GM19035 (cell line): ENCODE results near the gene INPP5J.
"Not testable (repeated sequence)": the region's sequence is repeated elsewhere in the genome, so short reads cannot be mapped to it uniquely, and the experiment has no call there.

Source experiments
- ATAC-seq: cut with Tn5 transposase; IDR thresholded peaks from one replicate; pipeline ENCODE4 v1.9.1; 2021; ENCODE audit not compliant: unreplicated experiment

Gene INPP5J

GRCh38 chr22:31086703-31087330, 35.9 kb upstream of the INPP5J start:
- ATAC-seq, result no peak

DNA sequence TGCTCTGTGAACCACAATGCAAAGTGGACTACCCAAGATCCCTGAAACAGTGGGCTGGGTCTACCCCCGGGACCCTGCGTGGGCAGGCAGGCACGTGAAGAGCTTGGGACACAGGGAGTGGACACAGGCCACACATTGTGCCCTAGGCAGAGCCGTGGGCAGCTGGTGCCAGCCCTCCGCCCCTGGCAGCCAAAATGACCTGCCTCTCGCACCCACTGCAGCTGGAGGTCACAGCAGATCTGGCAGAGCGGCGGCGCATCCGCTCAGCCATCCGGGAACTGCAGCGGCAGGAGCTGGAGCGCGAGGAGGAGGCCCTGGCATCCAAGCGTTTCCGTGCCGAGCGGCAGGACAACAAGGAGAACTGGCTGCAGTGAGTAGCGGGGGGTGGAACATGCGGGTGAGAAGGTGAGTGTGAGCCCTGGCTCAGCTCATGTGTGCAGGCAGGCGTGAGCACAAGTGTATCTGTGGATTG, 35.0 kb upstream of the INPP5J start:
- no peak for ATAC-seq

- ATAC-seq, result no peak
Observed at GRCh38 chr22:31088233-31088986, 34.4 kb upstream of the INPP5J start.

DNA sequence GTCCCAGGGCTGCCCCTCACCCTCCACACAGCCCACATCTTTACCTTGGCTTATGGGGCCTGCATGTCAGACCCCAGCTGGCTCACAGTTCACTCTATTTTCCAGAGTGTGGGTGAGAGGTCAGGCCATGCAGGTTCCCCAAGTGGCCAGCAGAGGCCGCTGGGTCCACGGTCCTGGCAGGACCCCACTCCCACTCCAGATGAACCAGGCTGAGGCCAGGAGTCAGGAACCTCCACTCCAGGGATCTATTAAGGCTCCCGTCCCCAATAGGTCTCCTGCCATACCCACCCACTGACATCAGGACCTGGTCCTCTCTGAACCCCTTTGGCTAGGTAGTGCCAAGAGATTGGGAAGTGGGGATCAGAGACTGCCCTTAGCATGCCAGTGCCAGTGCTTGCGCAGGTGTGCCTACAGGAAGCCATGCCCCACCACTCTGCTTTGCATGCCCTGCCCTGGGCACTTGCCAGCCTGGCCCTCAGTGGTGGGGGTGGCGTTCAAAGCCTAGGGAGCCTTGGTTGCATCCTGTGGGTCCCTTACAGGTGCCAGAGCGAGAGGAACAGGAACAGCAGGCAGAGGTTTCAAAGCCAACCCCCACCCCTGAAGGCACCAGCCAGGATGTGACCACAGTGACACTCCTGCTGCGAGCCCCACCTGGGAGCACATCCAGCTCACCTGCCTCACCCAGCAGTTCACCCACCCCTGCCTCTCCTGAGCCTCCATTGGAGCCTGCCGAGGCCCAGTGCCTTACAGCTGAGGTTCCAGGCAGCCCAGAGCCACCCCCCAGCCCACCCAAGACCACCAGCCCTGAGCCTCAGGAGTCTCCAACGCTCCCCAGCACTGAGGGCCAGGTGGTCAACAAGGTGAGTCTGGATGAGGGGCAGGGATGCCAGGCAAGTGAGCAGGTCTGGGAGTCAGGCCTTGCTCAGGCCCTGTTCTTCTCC, 33.3 kb upstream of the INPP5J start:
- no peak for ATAC-seq

DNA sequence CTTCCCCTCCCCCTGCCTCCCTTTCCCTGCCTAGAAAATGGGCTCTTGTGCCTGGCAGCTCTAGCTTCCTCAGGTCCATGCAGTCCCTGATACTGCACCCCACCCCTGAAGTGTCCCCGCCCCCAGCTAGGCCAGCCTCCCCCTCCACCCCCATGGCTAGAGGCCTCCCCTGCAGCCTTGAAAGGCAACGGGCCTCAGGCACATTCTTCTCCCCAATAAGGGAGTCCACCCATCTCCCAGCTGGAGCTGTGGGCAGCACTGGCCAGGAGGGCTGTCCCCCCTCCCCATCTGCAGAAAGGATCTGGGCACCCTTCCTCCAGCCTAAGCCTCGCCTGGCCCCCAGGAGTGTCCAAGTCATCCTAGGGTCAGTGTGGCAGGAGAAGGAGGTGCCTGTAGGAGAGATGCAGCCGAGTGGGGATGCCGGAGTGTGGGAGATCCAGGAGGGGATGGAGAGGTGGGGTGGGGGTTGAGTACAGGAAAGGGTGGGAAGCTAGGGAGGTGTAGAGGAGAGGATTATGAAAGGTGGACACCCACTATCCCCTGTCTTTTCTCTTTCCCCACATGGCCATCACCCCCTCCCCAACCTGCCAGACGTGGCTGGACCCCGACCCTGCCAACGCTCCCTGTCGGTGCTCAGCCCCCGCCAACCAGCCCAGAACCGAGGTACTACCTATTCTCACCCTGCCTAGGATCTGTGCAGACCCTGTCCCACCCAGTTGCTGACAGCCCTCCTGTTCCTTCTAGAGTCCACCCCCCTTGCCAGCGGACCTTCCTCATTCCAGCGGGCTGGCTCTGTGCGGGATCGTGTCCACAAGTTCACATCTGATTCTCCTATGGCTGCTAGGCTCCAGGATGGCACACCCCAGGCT, 32.3 kb upstream of the INPP5J start:
- ATAC-seq, result no peak

- no peak for ATAC-seq
Observed at GRCh38 chr22:31091106-31091975, 31.4 kb upstream of the INPP5J start.

DNA sequence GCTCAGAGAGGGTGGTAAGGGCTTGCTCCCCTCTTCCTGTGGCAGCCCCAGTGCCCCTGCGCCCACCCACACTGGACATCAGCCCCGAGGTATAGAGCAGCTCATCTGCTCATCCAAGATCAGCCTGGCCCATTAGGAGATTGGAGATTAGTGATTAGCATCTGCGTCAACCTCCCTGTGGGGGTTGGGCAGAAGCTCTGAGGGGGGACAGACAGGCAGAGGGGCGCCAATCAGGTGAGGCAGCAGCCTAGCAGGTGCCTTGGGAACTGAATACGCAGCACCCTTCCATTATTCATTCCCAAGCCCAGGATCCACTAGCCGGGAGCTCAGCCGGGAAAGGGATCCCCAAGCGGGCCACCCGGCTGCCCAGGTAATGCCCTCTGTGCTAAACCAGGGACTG, 30.6 kb upstream of the INPP5J start:
- ATAC-seq, result no peak

DNA sequence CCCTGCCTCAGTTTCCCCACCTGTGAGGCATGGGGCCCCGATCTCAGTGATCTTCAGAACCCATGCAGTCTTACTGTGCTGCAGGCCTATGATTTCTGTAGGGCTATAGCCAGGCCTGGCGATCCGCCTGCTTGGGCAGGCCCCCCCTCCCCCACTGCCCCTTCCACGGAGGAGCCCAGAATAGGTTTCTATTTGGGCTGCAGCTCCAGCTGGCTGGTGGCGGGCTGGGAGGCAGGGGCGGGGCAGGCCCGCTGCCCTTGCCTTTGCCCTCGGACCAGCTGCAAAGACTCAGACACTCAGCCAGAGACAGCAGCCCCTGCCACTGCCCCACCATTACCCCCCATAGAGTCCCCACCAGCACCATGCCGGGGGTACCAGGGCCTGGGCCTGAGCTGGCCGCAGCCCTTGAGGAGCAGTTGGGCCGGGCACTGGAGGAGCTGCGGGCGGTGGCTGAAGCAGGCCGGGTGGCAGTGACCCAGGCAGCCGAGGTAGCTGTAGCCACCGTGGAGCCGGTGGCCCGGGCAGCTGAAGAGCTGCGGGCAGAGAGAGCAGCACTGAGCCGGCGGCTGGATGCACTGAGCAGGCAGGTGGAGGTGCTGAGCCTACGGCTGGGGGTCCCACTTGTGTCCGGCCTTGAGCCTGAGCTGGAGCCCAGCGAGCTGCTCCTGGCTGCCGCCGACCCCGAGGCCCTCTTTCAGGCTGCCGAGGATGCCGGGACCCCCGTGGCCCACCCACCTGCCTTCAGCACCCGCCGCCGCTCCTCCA, 29.5 kb upstream of the INPP5J start:
- ATAC-seq, result no peak

DNA sequence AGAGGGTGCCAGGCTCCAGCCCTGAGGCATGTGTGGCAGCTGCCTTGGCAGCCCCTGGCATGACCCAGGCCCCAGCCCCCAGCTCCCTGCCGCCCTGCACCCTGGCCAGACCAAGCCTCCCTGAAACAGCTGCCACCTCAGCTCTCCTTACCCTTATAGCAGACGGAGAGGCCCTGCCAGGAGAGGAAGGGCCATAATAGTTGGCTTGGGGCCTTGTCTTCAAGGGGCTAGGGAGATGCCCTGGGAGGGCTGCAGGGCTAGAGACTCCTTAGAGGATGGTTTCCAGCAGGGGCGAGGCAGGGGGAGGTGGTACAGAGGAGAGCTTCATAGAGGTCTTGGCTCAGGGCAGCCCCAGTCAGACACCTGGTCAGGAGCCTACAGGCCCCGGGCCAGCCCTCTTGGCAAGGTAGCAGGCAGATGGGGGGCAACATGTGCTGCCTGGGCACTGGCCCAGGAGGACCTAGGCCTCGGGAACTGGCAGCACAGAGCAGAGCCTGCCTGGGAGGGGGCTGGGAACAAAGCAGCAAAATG, 28.7 kb upstream of the INPP5J start:
- ATAC-seq, result no peak

DNA sequence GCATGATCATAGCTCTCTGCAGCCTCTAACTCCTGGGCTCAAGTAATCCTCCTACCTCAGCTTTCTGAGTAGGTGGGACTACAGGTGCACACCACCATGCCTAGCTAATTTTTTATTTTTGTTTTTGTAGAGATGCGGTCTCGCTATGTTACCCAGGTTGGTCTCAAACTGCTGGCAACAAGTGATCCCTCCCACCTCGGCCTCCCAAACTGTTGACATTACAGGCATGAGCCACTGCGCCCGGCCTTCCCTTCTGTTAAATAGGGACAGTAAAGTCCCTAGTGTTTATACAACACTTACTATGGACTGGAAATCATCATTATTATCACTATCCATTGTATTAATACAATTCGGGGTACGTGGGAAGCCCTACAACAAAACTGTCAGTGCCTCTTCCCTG, 28.0 kb upstream of the INPP5J start:
- no peak for ATAC-seq

DNA sequence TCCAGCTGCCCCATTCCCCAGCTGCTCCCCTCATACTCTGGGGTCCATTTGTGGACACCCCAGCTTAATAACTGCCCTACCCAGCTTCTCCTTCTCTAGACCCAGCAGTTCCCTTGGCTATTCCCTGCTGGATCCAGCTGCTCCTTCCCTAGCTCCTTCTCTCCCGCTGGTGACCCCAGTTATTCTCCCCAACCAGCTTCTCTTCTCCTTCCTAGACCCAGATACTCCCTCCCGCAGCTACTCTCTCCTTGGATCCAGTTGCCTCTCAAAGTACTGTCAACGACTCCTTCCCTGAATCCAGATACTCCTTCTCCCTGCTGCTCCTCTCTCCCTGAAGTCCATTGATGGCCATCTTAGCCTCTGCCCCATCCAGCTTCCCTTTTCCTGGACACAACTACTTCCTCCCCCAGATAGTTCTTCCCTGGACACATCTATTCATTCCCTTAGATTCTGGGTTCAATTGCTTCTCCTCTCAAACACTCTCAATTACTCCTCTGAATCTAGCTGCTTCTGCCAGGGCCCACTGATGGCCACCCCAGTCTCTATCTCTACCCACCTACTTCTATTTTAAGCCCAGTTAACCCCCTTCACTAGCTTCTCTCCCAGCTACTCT, 27.0 kb upstream of the INPP5J start:
- ATAC-seq, result no peak

GRCh38 chr22:31096657-31097279, 26.0 kb upstream of the INPP5J start:
- no peak for ATAC-seq

DNA sequence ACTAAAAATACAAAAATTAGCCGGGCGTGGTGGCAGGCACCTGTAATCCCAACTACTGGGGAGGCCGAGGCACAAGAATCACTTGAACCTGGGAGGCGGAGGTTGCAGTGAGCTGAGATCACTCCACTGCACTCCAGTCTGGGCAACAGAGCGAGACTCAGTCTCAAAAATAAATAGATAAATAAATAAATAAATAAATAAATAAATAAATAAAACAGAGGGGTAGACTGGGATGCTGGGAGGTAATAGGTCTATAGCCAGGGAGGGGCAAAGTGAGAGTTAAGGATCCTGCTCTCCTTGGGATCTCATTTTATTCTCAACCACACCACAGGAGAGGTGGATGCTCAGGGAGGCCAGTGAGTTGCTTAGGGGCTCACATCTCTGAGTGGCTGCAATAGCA, 25.2 kb upstream of the INPP5J start:
- not testable (repeated sequence) for ATAC-seq

DNA sequence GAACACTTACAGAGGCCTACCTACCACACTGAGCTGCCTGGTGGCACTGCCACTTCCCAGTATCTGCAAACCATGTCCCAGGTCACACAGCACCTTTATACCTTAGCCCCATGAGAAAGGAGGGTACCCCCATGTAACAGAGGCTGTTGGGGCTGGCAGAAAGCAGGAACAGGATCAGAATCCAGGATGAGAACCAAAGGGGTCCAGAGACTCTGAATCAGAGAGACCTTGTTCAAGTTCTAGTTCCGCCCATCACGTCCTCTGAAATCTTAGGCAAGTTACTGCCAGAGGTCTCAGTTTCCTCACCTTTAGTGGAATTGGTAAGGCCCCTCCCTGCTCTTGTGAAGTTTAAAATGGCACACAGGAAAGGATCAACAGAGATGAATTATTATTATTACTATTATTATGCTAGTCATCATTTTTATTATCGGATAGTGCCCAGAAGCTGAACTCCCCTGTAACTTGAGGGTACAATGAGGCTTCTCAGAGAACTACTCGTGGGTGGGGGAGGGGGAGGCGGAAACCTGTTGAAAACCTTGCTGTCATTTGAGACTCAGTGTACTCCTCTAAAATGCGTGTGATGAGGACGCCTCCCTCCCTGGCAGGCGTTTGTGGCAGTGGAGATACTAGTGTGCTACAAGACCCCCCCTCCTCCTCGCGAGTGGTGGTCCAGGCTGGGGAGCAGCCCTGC, 24.7 kb upstream of the INPP5J start:
- no peak for ATAC-seq

DNA sequence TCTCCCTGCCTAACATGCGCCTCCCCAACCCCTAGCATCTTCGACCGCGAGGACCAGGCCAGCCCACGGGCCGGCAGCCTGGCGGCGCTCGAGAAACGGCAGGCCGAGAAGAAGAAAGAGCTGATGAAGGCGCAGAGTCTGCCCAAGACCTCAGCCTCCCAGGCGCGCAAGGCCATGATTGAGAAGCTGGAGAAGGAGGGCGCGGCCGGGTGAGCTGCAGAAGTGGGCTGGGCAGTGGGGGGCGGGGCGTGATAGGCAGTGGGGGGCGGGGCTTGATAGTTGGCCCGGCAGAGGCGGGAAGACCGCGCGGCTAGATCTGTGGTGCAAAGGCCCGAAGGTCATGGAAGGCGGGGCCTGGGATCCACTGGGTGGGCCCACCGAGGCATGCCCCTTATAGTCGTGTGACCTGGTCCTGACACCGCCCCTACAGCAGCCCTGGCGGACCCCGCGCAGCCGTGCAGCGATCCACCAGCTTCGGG, 24.1 kb upstream of the INPP5J start:
- ATAC-seq, result no peak

GRCh38 chr22:31099386-31099785, 23.4 kb upstream of the INPP5J start:
- no peak for ATAC-seq
